GM23248 (cell line): ENCODE results near the gene APOBEC3G.

Source experiments
- EZH2 ChIP-seq: fragments of 200-600 bp; sonication (generic); IDR thresholded peaks from 2 replicates; pipeline ENCODE4 v1.6.1; 2018; ENCODE audit warnings: antibody characterized with exemption, mild to moderate bottlenecking; ENCODE audit not compliant: insufficient read depth, poor library complexity, severe bottlenecking
- EZH2phosphoT487 ChIP-seq: fragments of 200-600 bp; sonication (generic); IDR thresholded peaks from 2 replicates; pipeline ENCODE4 v1.6.1; 2018; ENCODE audit warnings: antibody characterized with exemption, moderate library complexity, mild to moderate bottlenecking, low read depth; ENCODE audit not compliant: insufficient read depth

DNA sequence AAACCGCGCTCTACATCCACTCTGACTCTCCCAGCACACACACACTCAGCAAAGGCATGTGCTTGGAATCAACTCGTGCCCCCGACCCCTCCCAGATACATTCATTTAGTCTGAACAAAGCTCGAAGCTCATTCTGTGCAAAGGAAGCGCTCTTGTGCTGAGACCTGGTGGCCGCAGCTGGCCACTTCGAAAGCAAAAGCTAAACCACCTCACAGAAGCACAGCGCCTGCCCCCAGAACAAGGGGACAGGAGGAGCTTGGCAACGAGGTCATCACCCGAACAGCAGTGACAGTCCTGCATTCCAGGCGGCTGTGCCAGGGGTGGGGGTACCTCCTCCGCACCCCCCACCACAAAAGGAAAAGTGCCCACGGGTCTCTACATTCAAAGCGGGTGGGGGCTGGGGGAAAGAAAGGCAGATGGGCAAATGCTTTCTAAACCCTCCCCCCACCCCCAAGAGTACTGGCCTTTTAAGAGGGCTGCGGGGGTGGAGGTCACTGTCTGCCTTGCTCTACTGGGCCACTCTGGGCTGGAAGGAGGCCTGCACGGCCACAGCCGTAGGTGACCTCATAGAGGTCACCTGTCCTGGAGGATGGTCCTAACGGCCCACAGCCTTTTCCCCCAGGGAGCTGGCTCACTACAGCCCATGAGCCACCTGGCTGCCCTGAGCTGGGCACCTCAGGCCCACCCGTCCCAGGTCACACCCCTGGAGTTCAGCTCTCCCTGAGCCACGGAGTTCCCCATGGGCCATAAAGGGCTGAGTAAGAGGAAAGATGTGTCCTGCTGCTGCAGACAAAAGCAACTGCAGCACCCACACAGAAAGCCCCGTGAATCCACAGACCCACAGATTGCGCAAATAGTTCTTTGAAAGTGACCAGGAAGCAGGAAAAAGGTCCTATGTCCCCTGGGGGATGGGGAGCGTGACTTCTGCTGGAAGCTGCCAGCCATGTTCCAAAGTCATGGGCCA lies 54.1 kb downstream of the APOBEC3G start:
- TF ChIP-seq EZH2phosphoT487 (no peak), EZH2 (no peak)
